HG03175 (cell line): ENCODE data around the gene MPL.
"Not testable (repeated sequence)": the region's sequence is repeated elsewhere in the genome, so short reads cannot be mapped to it uniquely, and the experiment has no call there.

Experiments
- ATAC-seq: cut with Tn5 transposase; IDR thresholded peaks from one replicate; pipeline ENCODE4 v1.9.1; 2021; ENCODE audit warnings: mild to moderate bottlenecking, moderate library complexity; ENCODE audit not compliant: unreplicated experiment

The MPL gene

DNA sequence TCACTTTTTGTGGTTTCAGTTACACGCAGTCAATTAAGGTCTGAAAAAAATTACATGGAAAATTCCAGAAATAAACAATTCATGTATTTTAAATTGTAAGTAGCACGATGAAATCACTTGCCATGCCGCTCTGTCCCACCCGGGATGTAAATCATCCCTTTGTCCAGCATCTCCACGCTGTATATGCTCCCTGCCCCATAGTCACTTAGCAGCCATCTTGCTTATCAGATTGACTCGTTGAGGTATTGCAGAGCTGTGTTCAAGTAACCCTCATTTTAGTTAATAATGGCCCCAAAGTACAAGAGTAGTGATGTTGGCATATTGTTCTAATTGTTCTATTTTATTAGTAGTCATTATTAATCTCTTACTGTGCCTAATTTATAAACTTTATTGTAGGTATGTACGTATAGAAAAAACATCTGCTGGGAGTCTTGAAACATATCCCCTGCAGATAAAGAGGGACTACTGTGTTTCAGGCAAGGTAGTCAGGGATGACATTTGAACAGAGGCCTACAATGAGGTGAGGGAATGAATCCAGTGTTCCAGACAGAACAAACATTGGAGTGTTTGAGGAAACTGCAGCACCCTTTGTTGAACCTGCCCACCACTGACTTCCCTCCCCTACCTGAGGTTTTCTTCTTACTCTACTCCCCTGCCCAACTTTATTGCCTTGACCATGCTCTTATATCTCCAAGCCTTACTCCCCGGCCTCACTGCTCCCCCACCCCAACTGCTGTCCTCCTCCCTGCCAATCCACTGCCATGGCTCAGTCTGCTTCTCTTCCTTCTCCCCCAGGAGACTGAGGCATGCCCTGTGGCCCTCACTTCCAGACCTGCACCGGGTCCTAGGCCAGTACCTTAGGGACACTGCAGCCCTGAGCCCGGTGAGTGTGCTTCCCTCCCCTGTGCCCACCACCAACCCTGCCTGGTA lies 14.1 kb downstream of the MPL start:
- no peak for ATAC-seq

DNA sequence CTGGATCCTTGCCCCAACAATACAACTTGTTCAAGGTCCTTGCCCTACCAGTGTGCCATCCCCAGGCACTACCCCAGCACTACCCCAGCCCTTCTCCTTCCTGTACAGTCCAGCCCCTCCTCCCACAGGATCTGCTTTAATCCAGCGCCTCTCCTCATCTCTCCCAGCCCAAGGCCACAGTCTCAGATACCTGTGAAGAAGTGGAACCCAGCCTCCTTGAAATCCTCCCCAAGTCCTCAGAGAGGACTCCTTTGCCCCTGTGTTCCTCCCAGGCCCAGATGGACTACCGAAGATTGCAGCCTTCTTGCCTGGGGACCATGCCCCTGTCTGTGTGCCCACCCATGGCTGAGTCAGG lies 14.7 kb downstream of the MPL start:
- no peak for ATAC-seq

DNA sequence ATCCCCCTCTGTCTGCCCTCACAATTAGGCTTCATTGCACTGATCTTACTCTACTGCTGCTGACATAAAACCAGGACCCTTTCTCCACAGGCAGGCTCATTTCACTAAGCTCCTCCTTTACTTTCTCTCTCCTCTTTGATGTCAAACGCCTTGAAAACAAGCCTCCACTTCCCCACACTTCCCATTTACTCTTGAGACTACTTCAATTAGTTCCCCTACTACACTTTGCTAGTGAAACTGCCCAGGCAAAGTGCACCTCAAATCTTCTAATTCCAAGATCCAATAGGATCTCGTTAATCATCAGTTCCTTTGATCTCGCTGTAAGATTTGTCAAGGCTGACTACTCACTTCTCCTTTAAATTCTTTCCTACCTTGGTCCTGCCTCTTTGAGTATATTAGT lies 15.3 kb downstream of the MPL start:
- no peak for ATAC-seq

DNA sequence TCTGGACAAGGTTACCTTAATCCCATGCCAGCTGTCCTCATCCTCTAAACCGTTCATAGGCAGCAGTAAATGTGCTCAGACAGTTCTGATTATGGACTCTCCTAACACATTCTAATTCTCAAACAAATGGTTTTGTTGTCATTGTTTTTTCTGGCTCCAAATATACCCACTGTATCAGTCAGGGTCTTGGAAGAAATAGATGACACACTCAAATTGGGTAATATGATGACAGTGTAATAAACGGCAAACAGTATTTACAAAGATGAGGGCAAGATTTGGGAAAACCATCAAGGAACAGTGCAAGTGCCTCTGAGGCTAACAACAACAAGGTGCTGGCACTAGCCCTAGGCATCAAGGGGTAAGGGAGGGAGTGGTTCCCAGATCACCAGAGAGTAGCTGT lies 16.9 kb downstream of the MPL start:
- ATAC-seq = no peak

DNA sequence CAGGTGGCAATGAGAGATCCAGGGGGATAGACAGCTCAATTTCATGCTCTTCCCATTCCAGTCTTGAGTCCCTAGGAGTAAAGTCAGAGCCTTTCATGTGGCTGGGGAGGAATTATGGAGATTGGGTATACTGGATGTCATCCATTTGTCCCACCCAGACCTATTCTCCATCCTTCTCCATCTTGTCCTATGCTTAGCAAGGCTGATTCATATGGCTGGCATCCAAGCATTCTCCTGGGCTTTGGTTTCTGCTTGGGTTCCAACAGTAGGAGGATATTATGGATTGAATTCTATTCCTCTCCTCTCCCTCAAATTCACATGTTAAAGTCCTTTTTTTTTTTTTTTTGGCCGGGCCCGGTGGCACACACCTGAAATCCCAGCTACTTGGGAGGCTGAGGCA lies 17.3 kb downstream of the MPL start:
- ATAC-seq = no peak

DNA sequence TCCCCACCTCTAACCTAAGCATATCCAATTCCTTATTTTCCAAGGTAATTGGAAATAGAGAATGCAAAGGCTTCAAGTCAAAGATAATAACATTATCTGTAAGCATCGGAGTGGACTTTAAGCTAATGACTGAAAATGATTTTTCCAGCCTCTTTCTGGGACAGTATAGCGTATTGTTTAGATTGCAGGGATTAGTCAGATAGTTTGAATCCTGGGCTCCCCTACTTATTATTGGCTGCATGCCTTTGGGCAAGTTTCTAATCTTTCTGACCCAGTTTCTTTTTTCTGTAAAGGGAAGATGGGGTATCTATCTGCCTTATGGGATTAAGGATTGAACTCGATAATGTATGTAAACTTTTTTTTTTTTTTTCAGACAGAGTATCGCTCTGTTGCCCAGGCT lies 19.6 kb downstream of the MPL start:
- ATAC-seq = no peak

DNA sequence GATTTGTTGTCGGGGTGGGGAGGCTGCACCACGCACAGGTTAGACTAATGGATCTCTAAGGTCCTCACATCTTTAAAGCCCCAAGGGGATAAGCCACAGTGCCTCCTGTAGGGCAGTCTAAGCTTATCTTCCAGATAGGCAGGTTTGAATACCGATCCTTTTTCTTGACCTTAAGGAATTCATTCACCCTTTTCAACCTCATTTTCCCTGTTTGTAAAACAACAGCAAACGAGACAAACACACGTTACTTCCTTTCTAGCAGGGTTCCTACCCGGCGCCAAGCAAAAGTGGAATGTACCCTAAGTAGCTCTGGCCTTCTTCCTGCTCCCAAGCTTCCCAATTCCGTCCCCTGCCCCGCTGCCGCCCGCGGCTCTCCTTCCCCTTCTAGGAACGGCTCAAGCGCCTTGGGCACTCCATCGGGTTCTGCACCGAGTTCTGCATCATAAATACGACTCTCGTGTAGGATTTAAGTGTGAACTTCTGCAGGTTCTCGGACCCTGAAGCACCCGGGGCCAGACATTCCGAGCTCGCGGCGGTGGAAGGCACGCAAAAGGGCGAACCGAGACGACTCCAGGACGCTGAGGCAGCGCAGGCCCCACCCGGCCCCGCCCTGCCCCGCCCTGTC lies 20.6 kb downstream of the MPL start:
- no peak for ATAC-seq

DNA sequence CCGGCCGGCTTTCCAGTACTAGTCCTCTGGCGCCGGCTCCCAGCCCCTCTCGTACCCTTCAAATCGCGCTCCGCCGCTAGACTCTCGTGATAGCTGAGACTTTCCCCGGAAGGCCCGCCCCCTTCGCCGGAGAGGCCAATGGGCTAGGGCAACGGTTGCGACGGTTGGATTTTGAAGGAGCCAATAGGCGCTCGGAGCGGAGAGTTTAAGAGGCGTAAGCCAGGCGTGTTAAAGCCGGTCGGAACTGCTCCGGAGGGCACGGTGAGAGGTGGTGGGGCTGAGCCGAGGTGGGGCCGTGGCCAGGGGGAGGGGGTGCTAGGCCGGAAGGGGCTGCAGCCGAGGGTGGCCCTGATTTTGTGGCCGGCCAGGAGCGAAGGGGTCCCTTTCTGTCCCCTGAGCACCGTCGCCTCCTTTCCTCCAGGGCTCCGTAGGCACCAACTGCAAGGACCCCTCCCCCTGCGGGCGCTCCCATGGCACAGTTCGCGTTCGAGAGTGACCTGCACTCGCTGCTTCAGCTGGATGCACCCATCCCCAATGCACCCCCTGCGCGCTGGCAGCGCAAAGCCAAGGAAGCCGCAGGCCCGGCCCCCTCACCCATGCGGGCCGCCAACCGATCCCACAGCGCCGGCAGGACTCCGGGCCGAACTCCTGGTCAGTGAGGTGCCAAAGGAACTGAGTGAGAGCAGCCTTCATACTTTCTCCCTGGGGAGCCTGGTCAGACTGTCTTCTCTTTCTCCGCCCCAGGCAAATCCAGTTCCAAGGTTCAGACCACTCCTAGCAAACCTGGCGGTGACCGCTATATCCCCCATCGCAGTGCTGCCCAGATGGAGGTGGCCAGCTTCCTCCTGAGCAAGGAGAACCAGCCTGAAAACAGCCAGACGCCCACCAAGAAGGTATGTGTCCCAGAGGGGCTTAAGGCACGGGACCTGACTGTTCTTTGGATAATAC lies 21.4 kb downstream of the MPL start, which contains the start of gene CDC20:
CDC20 (plus strand) TSS at position 236 of the 948 bp plus-strand sequence; CDS start at position 471, 235 bp downstream.
- ATAC-seq = peak; percentile 96

DNA sequence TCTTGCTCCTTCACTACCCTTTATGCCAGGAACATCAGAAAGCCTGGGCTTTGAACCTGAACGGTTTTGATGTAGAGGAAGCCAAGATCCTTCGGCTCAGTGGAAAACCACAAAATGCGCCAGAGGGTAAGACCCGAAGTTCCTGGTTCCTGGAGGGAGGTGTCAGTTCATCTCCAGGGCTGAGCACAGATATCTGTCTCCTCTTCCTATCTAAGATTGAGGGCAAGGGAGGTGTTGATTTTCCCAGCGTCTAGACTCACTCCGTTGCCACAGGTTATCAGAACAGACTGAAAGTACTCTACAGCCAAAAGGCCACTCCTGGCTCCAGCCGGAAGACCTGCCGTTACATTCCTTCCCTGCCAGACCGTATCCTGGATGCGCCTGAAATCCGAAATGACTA lies 22.1 kb downstream of the MPL start:
- ATAC-seq = no peak

DNA sequence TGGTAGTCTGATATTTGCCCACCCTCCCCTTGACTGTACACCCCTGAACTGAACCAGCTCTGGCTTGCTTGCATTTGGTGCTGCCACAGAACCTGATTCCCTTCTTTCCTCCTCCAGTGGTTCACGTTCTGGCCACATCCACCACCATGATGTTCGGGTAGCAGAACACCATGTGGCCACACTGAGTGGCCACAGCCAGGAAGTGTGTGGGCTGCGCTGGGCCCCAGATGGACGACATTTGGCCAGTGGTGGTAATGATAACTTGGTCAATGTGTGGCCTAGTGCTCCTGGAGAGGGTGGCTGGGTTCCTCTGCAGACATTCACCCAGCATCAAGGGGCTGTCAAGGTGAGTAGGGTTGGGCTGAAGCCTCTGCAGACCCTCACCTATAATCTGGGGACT lies 23.0 kb downstream of the MPL start:
- ATAC-seq = no peak

DNA sequence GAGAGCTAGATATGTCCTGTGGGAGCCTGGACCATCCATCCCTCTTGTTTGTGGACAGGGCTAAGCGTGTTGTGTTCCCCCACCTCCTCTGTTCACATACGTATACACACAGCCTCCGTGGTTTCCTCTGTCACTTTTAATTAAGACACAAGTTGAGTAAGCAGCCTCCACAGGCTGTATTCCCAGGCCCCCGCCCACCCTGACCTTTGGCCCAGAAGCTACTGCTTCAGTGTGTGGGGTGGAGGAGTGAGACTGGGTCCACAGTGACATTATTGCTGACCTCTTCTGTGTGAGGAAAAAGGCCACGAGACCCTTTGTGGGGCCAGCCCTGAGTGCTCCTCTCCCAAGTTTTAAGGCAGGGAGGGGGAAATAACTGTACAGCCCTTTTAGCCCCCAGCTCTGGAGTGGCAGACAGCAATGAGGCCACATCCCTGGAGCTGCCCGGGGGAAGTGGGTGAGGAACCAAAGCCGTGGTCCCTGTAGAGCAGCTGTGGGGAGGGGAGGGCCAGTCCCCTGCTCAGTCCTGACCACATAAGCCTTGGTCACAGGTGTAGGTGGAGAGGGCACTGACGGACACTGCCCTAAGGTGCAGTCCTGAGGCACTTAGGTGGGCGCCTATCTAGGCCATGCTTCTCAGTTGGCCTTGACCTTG lies 25.8 kb downstream of the MPL start:
- ATAC-seq = no peak

DNA sequence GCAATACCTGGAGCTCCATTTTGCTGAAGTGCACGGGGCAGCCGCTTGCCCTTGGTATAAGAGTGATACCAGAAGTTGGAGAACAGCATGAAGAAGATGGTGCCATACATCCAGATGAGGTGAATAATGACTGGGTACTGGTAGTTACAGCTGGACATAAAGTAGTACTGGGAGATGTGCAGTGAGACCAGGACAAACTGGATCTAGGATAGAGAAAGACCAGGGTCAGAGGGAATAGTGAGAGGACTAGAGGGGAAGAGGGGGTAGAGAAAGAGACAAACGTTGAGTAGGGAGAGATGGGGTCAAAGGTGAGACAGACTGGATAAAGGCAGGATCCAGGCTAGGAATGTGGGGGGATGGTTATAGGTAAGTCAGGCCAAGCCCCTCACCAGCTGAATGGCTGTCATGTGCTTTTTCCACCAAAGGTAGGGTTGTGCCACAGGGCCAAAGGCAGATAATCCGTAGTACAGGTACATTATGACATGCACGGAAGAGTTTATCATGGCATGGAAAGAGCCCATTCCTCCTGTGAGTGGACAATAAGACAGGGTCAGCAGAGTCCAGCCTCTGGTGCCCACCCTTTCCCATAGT lies 26.4 kb downstream of the MPL start:
- no peak for ATAC-seq

DNA sequence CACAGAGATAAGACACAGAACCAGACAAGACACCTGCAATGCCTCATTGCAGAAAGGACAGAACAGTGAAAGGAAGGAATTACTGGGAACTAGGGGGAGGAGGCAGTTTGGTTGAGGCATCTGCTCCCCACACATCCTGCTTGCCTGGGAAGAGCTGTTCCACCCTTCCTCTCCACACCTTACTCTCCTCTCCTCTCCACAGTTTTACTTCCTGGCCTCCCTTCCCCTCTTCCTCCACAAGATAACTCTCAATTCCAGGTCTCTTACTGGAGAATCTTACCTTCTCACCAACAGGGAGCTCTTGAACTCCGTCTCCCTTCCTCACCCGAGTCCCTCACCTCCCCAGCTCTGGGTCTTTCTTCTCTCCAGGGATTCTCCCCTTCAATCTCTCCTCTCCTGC lies 28.1 kb downstream of the MPL start:
- no peak for ATAC-seq

DNA sequence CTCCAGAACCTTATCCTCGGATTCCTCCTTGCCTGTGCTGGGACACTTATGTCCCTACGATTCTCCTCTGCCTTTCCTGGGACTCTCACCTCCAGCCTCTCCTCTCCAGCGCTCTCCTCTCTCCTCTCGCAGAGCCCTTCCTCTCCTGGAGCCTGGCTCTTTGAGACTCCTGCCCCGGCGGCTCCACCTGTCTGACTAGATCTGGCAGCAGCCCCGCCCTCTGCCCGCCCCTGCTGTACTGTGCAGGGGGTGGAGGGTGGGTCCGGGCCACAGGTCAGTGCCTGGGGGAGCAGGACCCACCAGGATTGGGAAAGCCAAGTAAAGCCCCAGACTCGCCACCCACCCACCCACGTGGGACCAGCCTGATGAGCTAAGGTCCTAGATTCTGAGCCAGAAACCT lies 28.6 kb downstream of the MPL start:
- no peak for ATAC-seq

DNA sequence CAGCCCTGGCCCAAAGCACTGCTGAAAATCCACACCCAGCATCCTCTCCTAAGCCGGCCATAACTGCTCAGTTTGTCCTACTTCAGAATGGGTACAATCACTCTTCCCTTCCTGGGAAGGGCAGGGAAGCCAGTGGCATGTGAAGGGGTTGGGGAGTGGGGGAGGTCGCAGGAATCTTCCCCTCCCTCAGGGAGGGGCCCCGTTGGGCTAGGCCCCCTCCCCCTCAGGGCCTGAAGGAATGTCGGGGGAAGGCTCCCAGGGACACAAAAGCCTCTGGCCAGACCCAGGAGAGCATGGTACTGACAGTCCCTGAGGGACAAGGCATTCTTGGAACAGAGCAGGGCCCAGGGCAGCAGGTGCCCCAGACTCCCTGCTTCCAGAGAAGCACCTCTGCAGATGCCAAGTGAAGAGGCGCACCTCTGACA lies 29.0 kb downstream of the MPL start:
- ATAC-seq = no peak

DNA sequence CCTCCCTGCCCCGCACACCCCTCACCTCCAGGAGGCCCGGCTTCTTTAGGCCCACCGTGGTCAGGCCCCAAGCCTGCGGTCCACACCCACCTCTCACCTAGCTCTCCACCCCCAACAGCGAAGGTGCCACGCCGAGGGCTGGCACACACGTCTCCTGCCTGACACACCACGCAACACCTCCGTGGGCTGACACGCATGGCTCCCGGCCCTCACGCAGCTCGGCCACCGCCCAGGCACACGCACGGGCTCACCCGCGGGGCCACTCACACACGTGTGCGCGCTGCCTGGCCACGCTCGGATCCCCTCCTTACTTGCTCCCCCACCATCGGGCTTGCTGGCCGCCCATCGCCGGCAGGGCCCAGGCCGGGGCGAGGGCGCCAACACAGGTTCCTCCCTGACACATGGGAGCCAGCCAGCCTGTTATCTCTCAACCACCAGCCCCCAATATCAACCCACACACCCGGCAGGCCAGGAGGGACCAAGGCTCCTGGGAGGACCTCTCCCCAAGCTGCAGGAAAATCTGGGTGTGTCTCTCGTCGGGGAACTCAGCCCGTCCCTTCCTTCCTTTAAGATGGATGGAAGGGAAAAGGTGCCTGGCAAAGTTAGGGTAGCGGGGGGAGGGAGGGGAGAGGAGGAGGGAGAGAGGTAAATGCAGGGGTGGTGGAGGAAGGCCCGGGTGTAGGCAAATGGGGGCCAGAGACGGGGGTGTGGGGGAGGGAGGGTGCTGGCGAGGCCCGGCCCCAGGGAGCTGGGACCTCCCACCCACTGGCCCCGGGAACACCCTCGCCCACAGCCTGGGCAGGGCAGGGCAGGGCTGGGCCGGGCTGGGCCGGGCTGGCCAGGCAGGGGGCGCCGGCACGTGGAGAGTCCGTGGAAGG lies 29.6 kb downstream of the MPL start:
- peak; percentile 29 for ATAC-seq

DNA sequence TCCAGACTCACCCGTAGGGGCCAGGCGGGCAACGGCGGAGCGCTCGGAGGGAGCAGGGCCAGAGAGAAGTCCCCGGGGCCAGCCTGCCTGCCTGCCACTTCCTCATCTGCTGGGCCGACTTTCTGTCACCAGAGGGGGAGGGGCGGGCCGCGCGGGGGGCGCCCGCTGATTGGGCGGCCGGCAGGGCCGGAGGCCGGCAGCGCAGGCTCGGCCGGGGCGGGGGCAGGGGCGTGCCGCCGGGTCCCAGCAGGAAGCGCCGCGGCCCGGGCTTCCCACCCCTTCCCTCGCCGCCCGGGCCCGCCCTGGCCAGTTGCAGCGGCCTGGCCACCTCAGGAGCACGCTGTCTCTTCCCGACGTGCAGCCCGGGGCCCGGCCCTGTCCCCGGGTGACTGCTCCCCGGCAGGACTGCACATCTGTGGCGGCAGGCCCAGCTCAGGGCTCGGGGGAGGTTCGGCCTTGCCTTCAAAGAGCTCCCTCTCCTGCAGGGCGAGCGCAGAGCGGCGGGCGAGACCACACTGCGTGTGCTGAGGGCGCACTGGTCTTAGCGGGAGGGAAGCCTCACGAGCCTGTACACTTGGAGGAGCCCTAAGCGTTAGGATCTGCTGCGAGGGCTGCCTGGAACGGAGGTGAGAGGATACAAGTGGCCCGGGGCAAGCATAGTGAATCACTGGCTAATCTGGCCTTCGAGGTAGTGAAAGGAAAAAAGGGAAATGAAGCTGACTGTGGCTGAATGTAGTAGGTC lies 30.5 kb downstream of the MPL start, which contains the start of gene ELOVL1:
ELOVL1 (minus strand) TSS at position 108 of the 742 bp plus-strand sequence. CDS start 2,402 bp downstream, outside the sequence.
- ATAC-seq = peak; percentile 74

DNA sequence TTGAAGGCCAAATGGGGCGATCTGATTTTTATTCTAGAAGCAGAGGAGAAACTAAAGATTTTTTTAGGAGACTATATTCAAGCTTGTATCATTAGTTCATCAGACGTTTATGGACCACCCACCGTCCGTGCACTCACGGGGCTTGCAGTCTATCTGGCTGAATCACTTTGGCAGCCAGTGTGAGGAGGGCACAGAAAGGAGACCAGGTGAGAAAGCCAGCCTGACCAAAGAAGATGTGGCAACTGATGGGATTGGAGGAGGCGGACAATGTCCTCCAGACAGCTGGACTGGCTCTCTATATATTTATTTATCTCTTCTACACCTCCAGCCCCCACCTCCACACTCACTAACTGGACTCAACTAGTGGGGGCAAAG lies 31.0 kb downstream of the MPL start:
- ATAC-seq = peak; percentile 3

DNA sequence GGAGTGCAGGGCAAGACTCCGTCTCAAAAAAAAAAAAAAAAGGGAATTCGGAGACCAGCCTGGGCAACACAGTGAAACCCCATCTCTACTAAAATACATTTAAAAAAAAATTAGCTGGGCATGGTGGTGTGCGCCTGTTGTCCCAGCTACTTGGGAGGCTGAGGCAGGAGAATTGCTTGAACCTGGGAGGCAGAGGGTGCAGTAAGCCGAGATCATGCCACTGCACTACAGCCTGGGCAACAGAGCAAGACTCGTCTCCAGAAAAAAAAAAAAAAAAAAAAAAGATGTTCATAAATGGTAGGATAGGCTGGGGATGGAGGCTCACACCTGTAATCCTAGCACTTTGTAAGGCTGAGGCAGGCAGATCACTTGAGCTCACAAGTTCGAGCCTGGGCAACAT lies 32.2 kb downstream of the MPL start:
- not testable (repeated sequence) for ATAC-seq
